Measurements from ENCODE around the gene PGBD4. TPM values are rescaled to one million over a fixed set of nuclear protein-coding genes. Genes with fewer than 3 reads are reported as not detected.
A peak's percentile ranks its signal among the peaks of the same experiment; 100 is the strongest.

Gene PGBD4
- total and polyA plus RNA-seq, 2 experiments from 2014 or later = 0.75 to 1.7 TPM

DNA sequence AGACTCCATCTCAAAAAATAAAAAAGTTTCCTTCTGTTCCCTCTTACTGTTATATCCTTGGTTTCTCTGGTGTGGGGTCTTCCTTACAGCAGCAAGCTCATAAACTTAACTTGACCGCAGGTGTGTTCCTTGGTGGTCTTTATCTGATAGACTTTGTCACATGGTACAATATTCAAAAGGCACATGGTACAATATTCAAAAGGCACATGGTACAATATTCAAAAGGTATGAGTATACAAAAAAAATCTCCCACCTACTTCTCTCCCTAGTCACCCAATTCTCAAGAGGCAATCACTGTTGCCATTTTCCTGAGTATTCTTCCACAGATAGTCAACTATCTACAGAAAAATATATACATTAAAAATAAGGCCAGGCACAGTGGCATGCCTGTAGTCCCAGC, 4.5 kb downstream of the PGBD4 start:
- no peak overlapping the region for H3K9ac ChIP-seq
- no peaks in the 10 kb centered on the region for H3K36me3 ChIP-seq (ENCODE audit: low read depth)
- in situ Hi-C loops (cut with MboI) = loop anchor here (10.0 to 25.0 kb wide), 2 partner anchors 108 to 256 kb away; partner anchors contain the start of genes KATNBL1 and LPCAT4
- H3F3A ChIP-seq (ENCODE audit: insufficient read depth) = peaks cover 9% of the 10 kb centered on the region; the same call in 1 of the 2 replicates
- no peak overlapping the region for H3K4me3 ChIP-seq
- H3K9me2 ChIP-seq (ENCODE audit: insufficient read depth) = no peaks in the 10 kb centered on the region
- no peak for DNase-seq
- TF ChIP-seq EZH2phosphoT487 (IDR thresholded peaks at IDR 0.05; ENCODE audit: insufficient read depth, low read depth) (no peak), EZH2 (IDR thresholded peaks at IDR 0.05; ENCODE audit: insufficient read depth, poor library complexity, severe bottlenecking) (no peak)
- no peak overlapping the region for H3K27ac ChIP-seq
- H4K20me1 ChIP-seq (ENCODE audit: insufficient read depth) = no peaks in the 10 kb centered on the region
- 95 to 100% methylated on average over 1 of the region's 1 CpG for WGBS, 2 experiments (ENCODE audit: low coverage in 1 of 2, low lambda C conversion rate in 2 of 2, missing lambda C conversion rate in 2 of 2)
- peaks cover 8% of the 10 kb centered on the region for H3K4me1 ChIP-seq (ENCODE audit: insufficient read depth)
- H3K27me3 ChIP-seq (replicated peaks; ENCODE audit: insufficient read depth) = no peaks in the 10 kb centered on the region
- no peak overlapping the region for H2AFZ ChIP-seq
- no peaks in the 10 kb centered on the region for H3K9me3 ChIP-seq (ENCODE audit: low read depth)
- peaks cover 19% of the 10 kb centered on the region for H3K79me2 ChIP-seq (ENCODE audit: insufficient read depth)
- no peak overlapping the region for H3K4me2 ChIP-seq (ENCODE audit: unreplicated experiment)

GRCh38 chr15:34107315-34107714, 5.4 kb downstream of the PGBD4 start:
- no peaks in the 10 kb centered on the region for H3K9me3 ChIP-seq (ENCODE audit: low read depth)
- 86 to 99% methylated on average over 2 of the region's 2 CpGs for whole genome bisulfite sequencing, 2 experiments (ENCODE audit: low coverage in 1 of 2, low lambda C conversion rate in 2 of 2, missing lambda C conversion rate in 2 of 2)
- peaks cover 8% of the 10 kb centered on the region for H3K4me1 ChIP-seq (ENCODE audit: insufficient read depth)
- H3K4me2 ChIP-seq (ENCODE audit: unreplicated experiment) = no peak overlapping the region
- no peaks in the 10 kb centered on the region for H3K36me3 ChIP-seq (ENCODE audit: low read depth)
- peaks cover 17% of the 10 kb centered on the region for H3K79me2 ChIP-seq (ENCODE audit: insufficient read depth)
- H4K20me1 ChIP-seq (ENCODE audit: insufficient read depth) = no peaks in the 10 kb centered on the region
- H3F3A ChIP-seq (ENCODE audit: insufficient read depth) = peaks cover 7% of the 10 kb centered on the region; the same call in 1 of the 2 replicates
- no peak overlapping the region for H3K4me3 ChIP-seq
- no peaks in the 10 kb centered on the region for H3K9me2 ChIP-seq (ENCODE audit: insufficient read depth)
- H2AFZ ChIP-seq = no peak overlapping the region
- H3K27ac ChIP-seq = no peak overlapping the region
- TF ChIP-seq EZH2phosphoT487 (IDR thresholded peaks at IDR 0.05; ENCODE audit: insufficient read depth, low read depth) (no peak), EZH2 (IDR thresholded peaks at IDR 0.05; ENCODE audit: insufficient read depth, poor library complexity, severe bottlenecking) (no peak)
- in situ Hi-C loops (cut with MboI) = loop anchor here (10.0 to 25.0 kb wide), 2 partner anchors 107 to 255 kb away; partner anchors contain the start of genes KATNBL1 and LPCAT4
- DNase-seq = no peak
- H3K9ac ChIP-seq = no peak overlapping the region
- H3K27me3 ChIP-seq (replicated peaks; ENCODE audit: insufficient read depth) = no peaks in the 10 kb centered on the region

DNA sequence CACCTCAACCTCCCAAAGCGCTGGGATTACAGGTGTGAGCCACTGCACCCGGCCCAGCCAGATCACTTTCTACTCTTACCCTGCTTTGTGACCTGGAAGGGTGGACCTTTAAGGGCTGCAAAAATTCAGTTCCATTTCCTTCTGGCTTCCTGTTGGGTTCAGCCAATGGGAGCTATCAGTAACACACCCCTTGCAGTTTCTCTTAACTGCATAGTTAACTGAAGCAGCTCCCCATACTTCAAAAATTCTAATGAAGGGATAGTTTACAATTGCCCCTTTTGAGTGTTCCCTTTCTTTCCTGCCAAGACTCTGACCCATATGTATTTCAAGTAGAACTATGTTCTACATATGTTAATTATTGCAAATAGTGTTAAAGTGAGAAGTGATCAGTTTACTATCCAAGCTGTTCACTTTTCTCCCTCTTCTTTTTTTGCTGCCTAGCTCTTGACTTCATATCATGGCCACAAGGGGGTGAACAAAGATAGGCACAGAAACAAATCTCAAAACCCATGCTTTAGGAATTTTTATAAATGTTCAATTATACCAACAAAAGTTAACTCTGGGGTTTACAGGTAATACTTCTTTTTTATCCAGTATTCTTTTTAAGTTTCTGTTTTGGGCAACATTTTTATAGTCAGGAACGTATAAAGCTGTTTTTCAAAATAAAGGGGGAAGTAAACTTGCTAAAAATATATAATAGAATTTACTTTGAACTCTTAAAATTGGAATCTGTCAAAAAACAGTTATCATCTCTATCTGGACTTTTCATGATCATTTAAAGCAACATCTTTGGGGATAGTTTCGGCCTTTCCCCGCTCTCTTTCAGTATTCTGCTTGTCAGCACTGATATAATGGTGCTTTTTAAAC, 8.1 kb downstream of the PGBD4 start:
- H3K36me3 ChIP-seq (ENCODE audit: low read depth) = no peaks in the 10 kb centered on the region
- no peak overlapping the region for H3K4me3 ChIP-seq
- no peaks in the 10 kb centered on the region for H3K9me3 ChIP-seq (ENCODE audit: low read depth)
- TF ChIP-seq EZH2phosphoT487 (IDR thresholded peaks at IDR 0.05; ENCODE audit: insufficient read depth, low read depth) (no peak), EZH2 (IDR thresholded peaks at IDR 0.05; ENCODE audit: insufficient read depth, poor library complexity, severe bottlenecking) (no peak)
- no peaks in the 10 kb centered on the region for H4K20me1 ChIP-seq (ENCODE audit: insufficient read depth)
- no peaks in the 10 kb centered on the region for H3F3A ChIP-seq (ENCODE audit: insufficient read depth)
- DNase-seq = peak; percentile 67
- in situ Hi-C loops (cut with MboI) = loop anchor here (10.0 to 25.0 kb wide), 2 partner anchors 105 to 252 kb away; partner anchors contain the start of genes KATNBL1 and LPCAT4
- no peak overlapping the region for H3K27ac ChIP-seq
- H3K27me3 ChIP-seq (replicated peaks; ENCODE audit: insufficient read depth) = no peaks in the 10 kb centered on the region
- H2AFZ ChIP-seq = peak overlapping the region; percentile 55
- H3K4me1 ChIP-seq (ENCODE audit: insufficient read depth) = no peaks in the 10 kb centered on the region
- H3K9me2 ChIP-seq (ENCODE audit: insufficient read depth) = no peaks in the 10 kb centered on the region
- no peaks in the 10 kb centered on the region for H3K79me2 ChIP-seq (ENCODE audit: insufficient read depth)
- H3K4me2 ChIP-seq (ENCODE audit: unreplicated experiment) = no peak overlapping the region
- H3K9ac ChIP-seq = no peak overlapping the region
- 39% methylated on average over 5 of the region's 5 CpGs for WGBS, 2 experiments (ENCODE audit: low coverage in 1 of 2, low lambda C conversion rate in 2 of 2, missing lambda C conversion rate in 2 of 2)

GRCh38 chr15:34111488-34111887, 9.6 kb downstream of the PGBD4 start:
- H3K36me3 ChIP-seq (ENCODE audit: low read depth) = no peaks in the 10 kb centered on the region
- H3K27me3 ChIP-seq (replicated peaks; ENCODE audit: insufficient read depth) = no peaks in the 10 kb centered on the region
- no peaks in the 10 kb centered on the region for H3F3A ChIP-seq (ENCODE audit: insufficient read depth)
- DNase-seq = no peak
- H3K9ac ChIP-seq = no peak overlapping the region
- WGBS, 2 experiments (ENCODE audit: low coverage in 1 of 2, low lambda C conversion rate in 2 of 2, missing lambda C conversion rate in 2 of 2) = 47 to 53% methylated on average over 6 of the region's 6 CpGs
- H2AFZ ChIP-seq = 0 out of 2 replicates have a peak overlapping the region, but pooled peaks have one; percentile 1
- H4K20me1 ChIP-seq (ENCODE audit: insufficient read depth) = no peaks in the 10 kb centered on the region
- H3K9me2 ChIP-seq (ENCODE audit: insufficient read depth) = no peaks in the 10 kb centered on the region
- H3K27ac ChIP-seq = no peak overlapping the region
- no peaks in the 10 kb centered on the region for H3K9me3 ChIP-seq (ENCODE audit: low read depth)
- in situ Hi-C loops (cut with MboI) = loop anchor here (25.0 kb wide), 1 partner anchor 251 kb away; the partner anchor contains the start of gene LPCAT4
- H3K4me3 ChIP-seq = no peak overlapping the region
- H3K4me2 ChIP-seq (ENCODE audit: unreplicated experiment) = no peak overlapping the region
- H3K79me2 ChIP-seq (ENCODE audit: insufficient read depth) = no peaks in the 10 kb centered on the region
- no peaks in the 10 kb centered on the region for H3K4me1 ChIP-seq (ENCODE audit: insufficient read depth)
- TF ChIP-seq EZH2phosphoT487 (IDR thresholded peaks at IDR 0.05; ENCODE audit: insufficient read depth, low read depth) (no peak), EZH2 (IDR thresholded peaks at IDR 0.05; ENCODE audit: insufficient read depth, poor library complexity, severe bottlenecking) (no peak)

Measured in GM23248 (cell line).